Measurements from ENCODE around the gene HOXA6. TPM values are rescaled to one million over a fixed set of nuclear protein-coding genes. Genes with fewer than 3 reads are reported as not detected.

Gene HOXA6
- total RNA-seq, 4 donors from 2014 or later = 1.1 to 1.6 TPM; not detected in 2

- Histone ChIP-seq H3K9me3 (no peaks in the 10 kb centered on the region), H3K4me3 (replicated peaks in 1 of 3) (peak overlapping the region in 2 of 3 donors; percentile 7 to 30), H3K36me3 (no peaks in the 10 kb centered on the region), H3K27me3 (peaks cover 89% of the 10 kb centered on the region), H3K4me1 (peaks cover 14 to 30% of the 10 kb centered on the region in 2 donors), H3K27ac (no peak overlapping the region)
- DNase-seq = no peak
- intact Hi-C loops (cut with DNase I) = loop anchor here (10.0 kb wide), 1 partner anchor 1089 kb away; no protein-coding TSS in a partner anchor
- TF ChIP-seq, protein P1, sequence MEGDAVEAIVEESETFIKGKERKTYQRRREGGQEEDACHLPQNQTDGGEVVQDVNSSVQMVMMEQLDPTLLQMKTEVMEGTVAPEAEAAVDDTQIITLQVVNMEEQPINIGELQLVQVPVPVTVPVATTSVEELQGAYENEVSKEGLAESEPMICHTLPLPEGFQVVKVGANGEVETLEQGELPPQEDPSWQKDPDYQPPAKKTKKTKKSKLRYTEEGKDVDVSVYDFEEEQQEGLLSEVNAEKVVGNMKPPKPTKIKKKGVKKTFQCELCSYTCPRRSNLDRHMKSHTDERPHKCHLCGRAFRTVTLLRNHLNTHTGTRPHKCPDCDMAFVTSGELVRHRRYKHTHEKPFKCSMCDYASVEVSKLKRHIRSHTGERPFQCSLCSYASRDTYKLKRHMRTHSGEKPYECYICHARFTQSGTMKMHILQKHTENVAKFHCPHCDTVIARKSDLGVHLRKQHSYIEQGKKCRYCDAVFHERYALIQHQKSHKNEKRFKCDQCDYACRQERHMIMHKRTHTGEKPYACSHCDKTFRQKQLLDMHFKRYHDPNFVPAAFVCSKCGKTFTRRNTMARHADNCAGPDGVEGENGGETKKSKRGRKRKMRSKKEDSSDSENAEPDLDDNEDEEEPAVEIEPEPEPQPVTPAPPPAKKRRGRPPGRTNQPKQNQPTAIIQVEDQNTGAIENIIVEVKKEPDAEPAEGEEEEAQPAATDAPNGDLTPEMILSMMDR (IDR thresholded peaks at IDR 0.05) = no peak
- no peak for TF ChIP-seq POLR2A (IDR thresholded peaks at IDR 0.05)
- 2% methylated on average over 9 of the region's 59 CpGs; no CpG with 5 or more reads in 1 of the 2 donors for WGBS, 2 donors
These were observed 26.0 kb upstream of the HOXA6 start for GRCh38 chr7:27173511-27173955.

DNA sequence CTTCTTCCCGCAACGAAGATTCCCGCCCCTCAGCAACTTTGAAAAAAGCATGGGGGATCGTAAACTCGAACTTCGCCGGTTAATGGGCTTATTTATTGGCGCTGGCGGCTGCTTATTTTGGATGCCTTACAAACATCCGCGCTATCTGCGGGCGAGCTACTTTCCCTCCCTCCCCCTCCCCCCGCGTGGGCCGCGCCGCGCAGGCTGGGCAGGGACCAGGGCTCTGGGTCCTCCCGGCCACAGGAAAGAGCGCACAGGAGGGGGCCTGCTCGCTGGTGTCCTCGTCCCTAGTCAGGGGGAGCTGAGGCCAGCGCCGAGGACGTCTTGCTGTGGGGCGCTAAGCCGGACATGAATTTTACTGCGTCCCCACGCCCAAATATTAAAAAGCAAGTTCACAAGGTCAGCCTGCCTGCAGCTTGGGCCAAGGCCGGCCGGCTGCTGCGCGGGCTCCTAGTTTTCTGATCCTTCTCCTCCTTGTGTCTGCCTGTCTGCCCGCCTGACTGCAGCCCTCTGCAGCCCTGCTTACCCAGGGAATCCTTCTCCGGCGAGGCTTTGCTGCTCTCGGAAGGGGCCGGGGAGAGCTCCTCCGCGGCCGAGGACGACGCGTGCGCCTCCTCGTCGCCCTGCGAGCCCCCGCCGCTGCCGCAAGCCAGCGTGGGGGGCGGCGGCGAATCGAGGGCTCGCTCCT, 25.4 kb upstream of the HOXA6 start:
- H3K4me1 ChIP-seq = peaks cover 14 to 30% of the 10 kb centered on the region in 2 donors
- H3K27ac ChIP-seq = no peak overlapping the region
- DNase-seq = no peak
- TF ChIP-seq POLR2A (IDR thresholded peaks at IDR 0.05) = no peak
- TF ChIP-seq, protein P1 (IDR thresholded peaks at IDR 0.05) = no peak
- H3K9me3 ChIP-seq = no peaks in the 10 kb centered on the region
- peaks cover 89% of the 10 kb centered on the region for H3K27me3 ChIP-seq
- no peaks in the 10 kb centered on the region for H3K36me3 ChIP-seq
- intact Hi-C loops (cut with DNase I) = loop anchor here (10.0 kb wide), 1 partner anchor 1088 kb away; no protein-coding TSS in a partner anchor
- 4 to 5% methylated on average over 19 to 32 of the region's 58 CpGs for WGBS, 2 donors
- peak overlapping the region in 2 of 3 donors; percentile 7 to 30 for H3K4me3 ChIP-seq (replicated peaks in 1 of 3)

GRCh38 chr7:27172315-27172774, 24.8 kb upstream of the HOXA6 start:
- H3K27me3 ChIP-seq = peaks cover 93% of the 10 kb centered on the region
- intact Hi-C loops (cut with DNase I) = loop anchor here (10.0 kb wide), 1 partner anchor 1088 kb away; no protein-coding TSS in a partner anchor

DNA sequence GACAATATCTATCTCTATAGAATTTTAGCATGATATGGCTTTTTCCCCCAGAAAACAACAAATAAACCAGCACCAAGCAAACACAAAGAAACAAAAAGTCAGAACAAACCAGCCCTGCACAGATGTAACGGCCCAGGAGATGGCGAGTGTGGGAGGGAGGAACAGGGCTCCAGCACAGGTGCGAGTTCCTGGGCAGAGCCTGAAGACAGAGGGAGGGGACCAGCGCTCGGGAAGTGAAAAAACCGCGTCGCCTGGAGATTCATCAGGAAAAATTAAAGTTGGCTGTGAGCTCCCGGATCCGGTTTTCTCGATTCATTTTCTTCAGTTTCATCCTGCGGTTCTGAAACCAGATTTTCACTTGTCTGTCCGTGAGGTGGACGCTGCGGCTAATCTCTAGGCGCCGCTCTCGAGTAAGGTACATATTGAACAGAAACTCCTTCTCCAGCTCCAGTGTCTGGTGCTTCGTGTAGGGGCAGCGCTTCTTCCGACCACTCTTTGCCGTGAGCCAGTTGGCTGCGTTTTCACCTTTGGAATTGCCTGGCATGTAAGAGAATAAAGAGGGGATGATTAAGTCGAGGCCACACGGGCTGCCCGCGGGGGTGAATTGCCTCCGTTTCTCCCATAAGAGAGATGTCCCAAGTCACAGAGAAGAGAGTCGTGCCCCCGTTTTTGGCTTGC, 24.2 kb upstream of the HOXA6 start:
- Histone ChIP-seq H3K4me1 (peaks cover 14 to 30% of the 10 kb centered on the region in 2 donors), H3K36me3 (no peaks in the 10 kb centered on the region), H3K27me3 (peaks cover 97% of the 10 kb centered on the region), H3K9me3 (no peaks in the 10 kb centered on the region), H3K4me3 (replicated peaks in 1 of 3) (no peak overlapping the region), H3K27ac (no peak overlapping the region)
- no peak for TF ChIP-seq POLR2A (IDR thresholded peaks at IDR 0.05)
- intact Hi-C loops (cut with DNase I) = loop anchor here (10.0 kb wide), 1 partner anchor 1087 kb away; no protein-coding TSS in a partner anchor
- WGBS, 2 donors = 9 to 12% methylated on average over 30 of the region's 30 CpGs
- DNase-seq = no peak

More at GRCh38 chr7:27172315-27172774, 24.8 kb upstream of the HOXA6 start:
- Histone ChIP-seq H3K9me3 (no peaks in the 10 kb centered on the region), H3K4me1 (peaks cover 14 to 30% of the 10 kb centered on the region in 2 donors), H3K27ac (no peak overlapping the region), H3K4me3 (replicated peaks in 1 of 3) (no peak overlapping the region), H3K36me3 (no peaks in the 10 kb centered on the region)
- WGBS, 2 donors = 12 to 18% methylated on average over 10 of the region's 10 CpGs
- no peak for TF ChIP-seq POLR2A (IDR thresholded peaks at IDR 0.05)
- TF ChIP-seq, protein P1 (IDR thresholded peaks at IDR 0.05) = no peak
- no peak for DNase-seq

DNA sequence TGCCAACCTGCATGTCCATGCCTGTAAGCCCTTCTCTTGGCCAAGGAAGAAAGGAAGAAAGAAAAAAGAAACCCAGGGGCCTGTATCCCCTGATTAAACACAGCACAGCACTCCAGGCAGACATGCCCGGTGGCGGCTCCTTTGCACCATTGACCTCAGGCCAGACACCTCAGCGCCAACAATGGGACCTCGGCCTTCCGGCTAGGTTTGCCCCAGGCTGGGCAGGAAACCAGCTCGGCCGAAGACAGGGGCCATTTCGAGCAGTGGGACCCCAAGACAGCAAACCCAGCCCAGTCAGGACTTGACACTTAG, 23.7 kb upstream of the HOXA6 start:
- 9 to 22% methylated on average over 8 of the region's 8 CpGs for WGBS, 2 donors
- TF ChIP-seq, protein P1 (IDR thresholded peaks at IDR 0.05) = no peak
- TF ChIP-seq POLR2A (IDR thresholded peaks at IDR 0.05) = no peak
- Histone ChIP-seq H3K36me3 (no peaks in the 10 kb centered on the region), H3K27ac (no peak overlapping the region), H3K4me3 (replicated peaks in 1 of 3) (no peak overlapping the region), H3K9me3 (no peaks in the 10 kb centered on the region), H3K27me3 (peaks cover 97% of the 10 kb centered on the region), H3K4me1 (peaks cover 14 to 33% of the 10 kb centered on the region in 2 donors)
- no peak for DNase-seq
- intact Hi-C loops (cut with DNase I) = loop anchor here (10.0 kb wide), 1 partner anchor 1086 kb away; no protein-coding TSS in a partner anchor
